ENCODE measurements around the gene RAMACL.

RAMACL gene

DNA sequence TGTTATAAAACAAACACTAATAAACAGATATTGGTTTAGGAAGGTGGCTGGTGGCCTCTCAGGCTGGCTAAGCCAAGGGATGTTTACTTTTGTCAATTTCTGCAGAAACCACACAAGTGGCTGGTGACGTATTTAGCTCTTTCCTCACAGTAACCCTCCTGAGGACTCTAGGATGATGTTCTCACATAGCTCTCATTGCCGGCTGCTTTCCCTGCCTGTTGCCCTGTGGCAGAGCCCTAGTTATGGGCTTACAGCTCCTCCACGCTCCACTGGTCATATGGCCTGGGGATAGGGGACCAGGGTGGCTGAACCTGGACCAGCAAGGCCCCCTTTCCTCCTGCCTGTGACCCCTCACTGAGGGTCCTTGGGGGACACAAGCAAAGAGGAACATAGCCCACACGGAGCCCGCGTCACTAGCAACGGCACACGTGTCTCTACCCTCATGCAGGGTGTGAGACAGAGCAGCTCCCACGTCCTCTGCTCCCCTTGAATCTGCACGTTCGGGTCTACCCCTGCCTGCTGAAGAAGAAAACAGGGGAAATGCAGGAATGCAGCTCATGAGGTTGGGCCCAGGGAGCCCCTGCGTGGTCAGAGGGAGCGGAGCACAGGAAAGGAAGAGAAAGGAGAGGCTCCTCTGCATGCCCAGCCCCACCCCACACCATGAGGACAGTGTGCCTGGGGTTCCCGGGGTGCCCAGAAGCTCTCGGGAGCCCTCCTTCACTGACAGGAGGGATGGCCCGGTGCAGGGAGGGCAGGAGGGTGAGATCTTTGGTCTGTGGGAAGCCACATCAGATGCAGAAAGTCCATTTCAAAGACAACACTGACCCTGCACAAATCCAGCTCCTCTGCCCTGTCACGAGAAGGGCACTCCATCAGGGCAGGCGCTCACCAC is 13.9 kb downstream of the RAMACL start:
- DNase-seq: no peak

GRCh38 chr6:166570929-166571713 is 15.4 kb downstream of the RAMACL start:
- no peak for DNase-seq

DNA sequence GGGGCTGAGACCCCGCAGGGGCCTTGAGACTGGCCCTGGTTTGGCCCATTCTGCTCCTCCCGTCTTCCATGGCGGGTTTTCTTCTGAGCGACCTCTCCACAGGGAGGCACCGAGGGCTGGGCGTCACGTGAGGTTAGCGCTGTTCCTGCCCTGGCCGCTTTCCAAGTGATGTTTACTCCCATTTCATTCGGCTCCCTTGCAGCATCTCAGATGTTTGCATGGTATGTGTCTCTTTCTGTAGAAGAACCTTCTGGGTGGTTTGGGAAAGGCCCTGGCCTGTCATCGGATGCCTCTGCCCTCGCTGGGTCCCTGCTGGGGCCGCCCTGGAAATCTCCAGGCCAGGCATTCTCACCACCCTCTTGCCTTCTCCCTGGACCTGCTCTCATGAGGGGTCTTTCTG is 17.3 kb downstream of the RAMACL start:
- DNase-seq: no peak

GRCh38 chr6:166567813-166568212 is 18.7 kb downstream of the RAMACL start:
- DNase-seq: no peak

- no peak for DNase-seq
These were observed 19.4 kb downstream of the RAMACL start for GRCh38 chr6:166567107-166567506.

GRCh38 chr6:166566026-166567011 is 20.2 kb downstream of the RAMACL start:
- no peak for DNase-seq

GRCh38 chr6:166565084-166565967 is 21.2 kb downstream of the RAMACL start:
- no peak for DNase-seq

- DNase-seq: no peak
These were observed 22.7 kb downstream of the RAMACL start for GRCh38 chr6:166563805-166564204.

- DNase-seq: no peak
These were observed 23.3 kb downstream of the RAMACL start for GRCh38 chr6:166563200-166563599.

DNA sequence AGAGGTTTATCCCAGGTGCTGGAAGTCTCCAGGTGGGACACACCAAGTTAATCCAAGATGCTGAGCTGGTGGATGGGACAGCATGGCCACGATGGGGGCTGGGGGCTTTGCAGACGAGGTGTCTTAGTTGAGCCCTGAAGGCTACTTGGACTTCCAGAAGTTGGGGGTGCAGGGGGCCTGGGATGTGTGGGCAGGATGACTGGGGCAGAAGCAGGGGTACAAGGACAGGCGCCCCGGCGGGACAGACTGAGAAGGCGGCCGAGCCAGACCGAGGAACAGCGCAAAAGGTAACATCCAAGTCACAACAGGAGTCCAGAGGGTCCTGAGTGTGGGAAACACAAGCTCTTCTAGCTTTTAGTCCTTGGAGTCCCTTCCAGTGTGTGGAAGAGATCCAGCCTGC is 23.8 kb downstream of the RAMACL start:
- no peak for DNase-seq

- DNase-seq: no peak
These were observed 24.6 kb downstream of the RAMACL start for GRCh38 chr6:166561771-166562359.

DNA sequence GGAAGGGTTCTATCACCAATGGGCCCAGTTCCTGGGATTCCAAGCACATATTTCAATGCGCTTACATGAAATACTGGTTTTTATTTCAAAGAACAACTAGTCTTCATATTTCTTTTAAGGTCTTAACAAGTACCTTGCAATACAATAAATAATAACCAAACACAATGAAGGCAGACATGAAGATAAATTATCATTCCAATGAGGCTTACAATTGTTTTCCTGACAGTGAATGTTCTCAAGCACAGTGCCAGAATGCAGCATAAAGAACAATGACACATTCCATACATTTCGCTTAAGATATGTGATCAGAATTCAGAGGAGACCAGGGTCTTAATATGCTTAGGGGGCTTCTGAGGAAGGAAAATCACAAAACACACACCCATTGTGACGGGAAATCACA is 26.3 kb downstream of the RAMACL start:
- DNase-seq: no peak

DNA sequence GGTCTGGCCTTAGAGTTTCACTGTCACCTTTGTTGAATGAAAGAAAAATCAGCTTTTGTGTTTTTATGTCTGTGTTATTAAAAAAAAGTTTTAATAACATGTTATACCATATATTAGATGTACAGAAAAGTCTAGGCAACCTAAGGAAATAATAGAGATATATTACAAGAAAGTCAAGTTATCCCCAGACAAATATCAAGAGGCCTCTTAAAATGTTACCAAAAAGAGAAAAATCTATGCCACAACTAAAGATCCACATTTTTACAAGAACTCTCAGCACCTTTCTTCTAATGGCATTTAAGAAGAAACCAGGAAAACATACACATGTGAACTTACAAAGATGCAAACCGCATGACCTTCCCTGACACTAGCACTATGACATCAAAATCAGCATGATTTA is 26.8 kb downstream of the RAMACL start:
- no peak for DNase-seq

GRCh38 chr6:166559211-166559610 is 27.3 kb downstream of the RAMACL start:
- DNase-seq: no peak

DNA sequence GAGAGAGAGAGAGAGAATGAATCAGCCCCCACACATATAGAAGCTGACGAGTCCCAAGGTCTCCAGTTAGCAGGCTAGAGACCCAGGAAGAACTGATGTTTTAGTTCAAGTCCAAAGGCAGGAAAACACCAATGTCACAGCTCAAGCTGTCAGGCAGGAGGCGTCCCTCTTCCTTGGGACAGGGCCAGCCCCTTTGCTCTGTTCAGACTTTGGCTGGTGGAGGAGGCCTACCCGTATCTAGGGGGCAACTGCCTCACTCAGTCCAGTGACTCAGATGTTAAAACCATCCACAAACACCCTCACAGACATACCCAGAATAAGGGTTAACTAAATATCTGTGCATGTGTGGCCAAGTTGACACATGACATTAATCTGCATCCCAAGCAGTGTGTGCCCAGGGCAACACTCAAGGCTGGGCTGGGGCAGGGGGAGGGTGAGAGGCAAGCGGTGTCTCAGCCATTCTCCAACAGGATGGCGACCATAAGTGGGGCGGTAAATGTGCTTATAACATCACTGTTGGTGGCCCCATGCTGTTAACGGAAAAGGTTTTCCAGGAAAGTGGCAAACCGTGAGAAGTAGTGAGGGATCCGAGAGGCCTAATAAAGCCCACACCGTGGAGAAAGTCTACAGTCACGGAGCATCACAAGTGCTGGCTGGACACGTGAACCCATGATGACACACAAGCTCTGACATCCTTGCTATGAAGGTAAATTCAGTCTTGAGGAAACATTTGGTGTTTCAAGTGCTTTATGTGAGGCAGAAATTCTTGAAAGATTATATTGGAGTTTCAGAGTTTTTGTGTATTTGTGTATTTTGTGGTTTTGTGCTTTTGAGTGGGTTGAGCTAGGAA is 28.1 kb downstream of the RAMACL start:
- DNase-seq: no peak

DNA sequence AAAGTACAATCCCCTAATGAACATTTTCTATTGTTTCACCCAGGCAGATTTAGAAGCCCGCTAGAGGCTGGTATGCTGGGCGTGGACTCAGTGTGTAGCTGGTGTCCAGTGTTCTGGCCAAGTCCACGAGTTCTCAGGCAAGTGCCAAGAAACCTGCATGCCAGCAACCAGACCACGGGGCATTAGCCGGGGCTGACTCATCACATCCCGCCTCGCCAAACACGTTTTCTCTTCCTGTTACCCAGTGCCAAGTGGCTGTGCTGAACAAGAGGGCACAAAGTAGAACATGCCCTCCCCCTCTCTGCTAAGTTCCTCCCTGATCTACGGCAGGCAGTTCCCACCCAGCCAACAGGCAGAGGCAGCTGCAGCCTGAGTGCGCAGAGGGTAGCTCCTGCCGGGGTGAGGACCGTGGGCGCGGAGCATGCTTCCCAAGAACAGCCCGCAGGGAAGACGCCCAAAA is 29.6 kb downstream of the RAMACL start:
- DNase-seq: no peak

DNA sequence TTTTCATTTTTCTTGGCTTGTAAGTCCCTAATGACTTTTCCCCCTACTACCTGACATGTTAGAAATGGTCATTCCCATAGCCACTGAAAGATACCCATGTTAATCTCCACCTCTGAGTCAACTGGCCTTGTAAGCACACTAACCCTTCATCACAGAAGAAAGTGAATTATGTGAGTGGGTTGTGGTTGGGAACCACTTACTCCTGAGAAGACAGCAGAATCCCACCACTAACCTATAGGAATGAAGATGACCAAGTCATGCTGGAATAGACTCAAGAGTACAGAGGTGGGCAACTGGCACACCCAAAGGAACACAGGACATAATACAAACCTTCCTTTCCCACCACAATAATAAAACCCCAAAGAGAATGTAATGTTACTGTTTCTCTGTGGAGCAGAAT is 30.1 kb downstream of the RAMACL start:
- DNase-seq: no peak

GRCh38 chr6:166555086-166555485 is 31.4 kb downstream of the RAMACL start:
- no peak for DNase-seq

GRCh38 chr6:166554316-166554715 is 32.2 kb downstream of the RAMACL start:
- no peak for DNase-seq

DNA sequence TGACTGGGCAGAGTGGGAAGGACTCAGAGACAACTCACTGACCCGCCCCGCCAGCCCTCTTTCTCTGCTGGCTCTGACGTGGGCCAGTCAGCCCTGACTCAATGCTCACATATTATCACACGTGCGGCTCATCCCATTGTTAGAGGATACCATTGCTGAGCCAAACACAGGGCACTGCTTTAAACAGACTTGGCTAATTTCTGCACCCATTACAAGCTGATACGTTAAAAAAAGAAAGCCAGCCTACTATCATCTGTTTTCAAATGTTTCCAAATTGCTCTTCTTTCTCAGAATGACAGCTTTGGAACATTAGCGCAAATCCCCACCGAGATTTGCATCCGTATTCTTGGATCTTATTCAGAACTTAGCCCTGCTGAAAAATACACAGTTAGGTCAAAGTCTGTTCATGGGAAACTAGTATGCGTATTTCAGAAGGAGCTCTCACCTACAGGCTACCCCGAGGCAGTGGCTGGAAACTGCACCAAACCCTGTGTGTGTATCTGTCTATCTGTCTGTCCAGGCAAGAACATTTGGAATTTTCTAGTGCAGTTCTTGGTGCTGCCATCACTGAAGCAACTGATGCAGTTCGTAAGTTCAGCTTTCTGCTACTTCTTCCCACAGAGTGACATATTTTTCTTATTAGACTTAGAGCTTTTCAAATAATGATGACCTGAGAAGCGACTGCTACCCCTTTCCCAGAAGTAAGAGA is 32.8 kb downstream of the RAMACL start:
- no peak for DNase-seq
